RKO (cell line): Measurements from ENCODE around the gene TMED4.
A peak's percentile ranks its signal among the peaks of the same experiment; 100 is the strongest.

Source experiments
- DNase-seq: peaks from one replicate; pipeline ENCODE4 v3.0.0-alpha.2; 2016; ENCODE audit warnings: low spot score

TMED4 gene

DNA sequence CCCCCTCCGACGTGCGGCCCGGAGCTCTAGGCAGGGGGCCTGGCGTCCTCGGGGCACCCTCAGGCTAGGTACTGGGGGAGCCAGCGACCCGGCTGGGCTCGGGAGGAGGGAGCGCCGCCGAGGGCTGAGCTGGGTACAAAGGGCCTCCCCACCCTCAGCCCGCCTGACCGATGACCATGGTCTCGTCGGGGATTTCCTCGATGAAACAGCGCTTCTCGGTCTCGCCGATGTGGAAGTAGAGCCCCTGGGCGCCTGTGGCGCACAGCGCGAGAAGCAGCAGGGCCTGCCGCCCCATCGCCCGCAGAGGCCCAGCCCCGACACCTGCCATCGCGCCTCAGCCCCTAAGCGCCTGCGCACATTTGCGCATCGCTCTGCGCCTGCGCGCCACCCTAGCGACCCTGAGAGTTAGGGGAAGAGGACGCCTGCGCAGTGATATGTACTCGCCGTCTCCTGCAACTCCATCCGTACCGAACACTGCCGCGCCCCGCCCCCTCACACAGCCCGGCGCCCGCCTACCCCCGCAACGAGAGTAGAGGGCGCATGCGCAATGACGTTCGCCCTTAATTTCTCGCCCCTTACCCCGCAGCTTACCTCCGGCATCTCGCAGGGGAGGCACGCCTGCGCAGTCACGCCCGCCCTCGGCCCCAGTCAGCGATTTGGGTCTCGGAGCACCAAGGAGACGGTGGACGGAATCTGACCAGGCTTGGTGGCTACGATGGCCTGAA lies at the start of gene TMED4:
TMED4 (minus strand) TSS at position 353 of the 725 bp plus-strand sequence; CDS start at position 328, 25 bp downstream.
- DNase-seq: peak; percentile 99

- no peak for DNase-seq
Observed at GRCh38 chr7:44631458-44632115, 49.6 kb upstream of the TMED4 start.

DNA sequence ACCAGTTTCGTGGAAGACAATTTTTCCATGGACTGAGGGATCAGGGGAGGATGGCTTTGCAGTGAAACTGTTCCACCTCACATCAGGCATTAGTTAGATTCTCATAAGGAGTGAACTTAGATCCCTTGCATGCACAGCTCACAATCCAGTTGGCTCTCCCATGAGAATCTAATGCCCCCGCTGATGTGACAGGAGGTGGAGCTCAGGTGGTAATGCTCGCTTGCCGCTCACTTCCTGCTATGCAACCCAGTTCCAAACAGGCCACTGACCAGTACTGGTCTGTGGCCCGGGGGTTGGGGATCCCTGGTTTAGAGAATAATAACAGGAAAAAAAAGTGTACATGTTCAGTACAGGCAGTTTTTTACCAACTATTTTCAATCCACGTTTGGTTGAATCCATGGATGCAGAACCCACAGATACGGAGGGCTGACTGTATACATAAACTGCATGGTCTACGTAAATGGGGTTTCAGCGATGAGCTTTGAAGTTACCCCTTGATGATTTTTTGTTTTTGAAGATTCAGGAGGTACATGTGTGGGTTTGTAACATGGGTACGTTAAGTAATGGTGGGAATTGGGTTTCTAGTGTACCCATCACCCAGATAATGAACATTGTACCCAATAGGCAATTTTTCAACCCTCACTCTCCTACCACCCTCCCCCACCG lies 48.9 kb upstream of the TMED4 start:
- no peak for DNase-seq

DNA sequence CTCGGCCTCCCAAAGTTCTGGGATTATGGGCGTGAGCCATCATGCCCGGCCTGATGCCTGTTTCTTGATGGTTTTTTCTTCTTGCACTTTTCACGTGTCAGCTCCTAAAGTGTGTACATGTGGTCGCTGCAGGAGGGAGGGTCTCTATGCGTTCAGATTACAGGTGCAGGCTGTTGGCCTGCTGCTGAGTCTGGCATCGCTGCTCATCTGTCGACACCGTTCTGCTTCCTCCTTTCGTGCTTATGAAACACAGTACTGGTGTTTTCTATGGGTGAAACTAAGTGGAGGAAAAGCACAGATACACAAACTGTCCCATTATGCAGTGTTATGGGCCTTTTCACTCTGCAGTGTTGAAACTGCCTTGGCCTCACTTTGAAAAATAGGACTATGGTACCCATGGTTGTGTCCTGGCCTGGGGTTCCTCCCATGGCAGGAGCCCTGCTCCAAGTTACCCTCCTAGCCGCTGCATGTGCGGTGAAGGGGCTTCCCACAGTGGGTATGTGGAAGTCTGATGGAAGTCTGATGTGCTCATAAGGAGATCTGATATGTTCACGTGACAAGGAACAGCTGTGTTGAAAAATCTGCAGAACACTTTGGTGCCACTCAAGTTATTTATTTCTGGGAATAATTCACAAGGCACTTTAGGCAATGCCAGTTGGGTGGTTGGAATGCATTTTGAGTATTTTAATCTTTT lies 47.9 kb upstream of the TMED4 start:
- no peak for DNase-seq

- DNase-seq: no peak
Observed at GRCh38 chr7:44626620-44627019, 44.6 kb upstream of the TMED4 start.

GRCh38 chr7:44625526-44626471 lies 43.8 kb upstream of the TMED4 start:
- DNase-seq: no peak

DNA sequence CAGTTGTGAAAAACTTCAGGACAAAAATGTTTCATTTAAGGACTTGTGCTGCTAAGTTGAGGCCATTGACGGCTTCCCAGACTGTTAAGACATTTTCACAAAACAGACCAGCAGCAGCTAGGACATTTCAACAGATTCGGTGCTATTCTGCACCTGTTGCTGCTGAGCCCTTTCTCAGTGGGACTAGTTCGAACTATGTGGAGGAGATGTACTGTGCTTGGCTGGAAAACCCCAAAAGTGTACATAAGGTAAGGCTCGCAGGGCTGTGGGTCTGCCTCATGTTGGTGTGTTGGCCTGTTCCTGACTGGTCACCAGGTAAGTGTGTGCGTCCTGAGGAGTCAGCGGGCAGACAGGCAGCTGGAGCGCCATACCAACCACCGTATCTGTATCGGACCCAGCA lies 42.3 kb upstream of the TMED4 start:
- no peak for DNase-seq

- no peak for DNase-seq
Observed at GRCh38 chr7:44622342-44623151, 40.5 kb upstream of the TMED4 start.

DNA sequence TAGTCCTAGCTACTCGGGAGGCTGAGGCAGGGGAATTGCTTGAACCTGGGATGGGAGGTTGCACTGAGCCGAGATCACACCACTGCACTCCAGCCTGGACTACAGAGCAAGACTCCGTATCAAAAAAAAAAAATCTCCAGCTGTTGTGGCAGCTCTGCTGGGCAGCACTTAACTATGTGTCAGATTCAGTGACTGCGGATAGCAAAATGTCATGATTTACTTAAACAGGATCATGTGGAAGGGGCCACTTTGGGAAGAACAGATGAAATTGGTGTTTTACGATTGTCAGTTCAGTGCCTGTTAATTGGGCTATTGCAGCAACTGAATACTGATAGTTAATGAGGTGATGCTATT lies 39.7 kb upstream of the TMED4 start:
- no peak for DNase-seq

GRCh38 chr7:44621034-44621749 lies 39.2 kb upstream of the TMED4 start:
- DNase-seq: no peak

DNA sequence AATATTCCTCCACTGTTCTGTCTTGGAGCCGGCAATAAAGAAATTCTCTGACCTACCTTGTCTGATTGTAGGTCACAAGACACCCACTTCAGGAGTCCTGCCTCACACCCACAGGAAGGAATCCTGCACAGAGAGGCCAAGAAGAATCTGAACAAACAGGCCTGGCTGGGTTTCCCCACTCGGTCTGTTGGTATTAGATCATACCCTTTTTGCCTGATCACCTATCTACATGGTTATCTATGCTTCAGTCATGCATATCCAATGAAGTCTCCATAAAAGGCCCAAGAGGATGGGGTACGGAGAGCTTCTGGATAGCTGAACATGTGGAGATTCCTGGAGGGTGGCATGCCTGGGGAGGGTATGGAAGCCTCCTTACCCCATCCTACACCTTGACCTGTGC lies 36.7 kb upstream of the TMED4 start:
- DNase-seq: no peak

- no peak for DNase-seq
Observed at GRCh38 chr7:44618045-44618444, 36.0 kb upstream of the TMED4 start.

DNA sequence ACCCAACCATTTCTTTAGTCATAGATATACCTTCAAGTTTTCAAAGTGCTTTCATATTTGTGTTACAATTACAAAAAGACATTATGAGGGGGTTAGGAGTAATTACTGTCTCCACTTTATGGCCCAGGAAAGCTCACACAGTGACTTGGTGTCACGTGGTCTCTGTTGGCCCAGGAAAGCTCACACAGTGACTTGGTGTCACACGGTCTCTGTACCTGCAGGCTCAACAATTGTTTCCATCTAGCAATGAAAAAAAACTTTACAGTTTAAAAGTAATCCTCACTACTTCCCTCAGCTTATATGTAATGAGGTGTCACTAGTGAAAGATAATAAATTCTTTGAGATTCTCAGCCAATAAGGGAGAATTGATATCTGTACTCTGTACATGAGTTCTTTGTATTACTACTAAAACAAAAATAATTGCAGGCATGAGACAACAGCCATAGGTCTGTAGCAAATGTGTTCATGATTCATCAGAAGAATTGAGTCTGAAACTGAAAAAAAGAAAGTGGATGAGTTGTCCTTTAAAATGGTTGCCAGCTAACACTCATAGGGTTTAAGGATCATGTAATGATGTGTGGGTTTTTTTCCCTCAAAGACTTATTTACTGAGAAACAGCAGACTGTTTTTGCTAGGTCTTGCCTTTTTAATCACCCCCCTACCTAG lies 35.3 kb upstream of the TMED4 start:
- DNase-seq: peak; percentile 48

DNA sequence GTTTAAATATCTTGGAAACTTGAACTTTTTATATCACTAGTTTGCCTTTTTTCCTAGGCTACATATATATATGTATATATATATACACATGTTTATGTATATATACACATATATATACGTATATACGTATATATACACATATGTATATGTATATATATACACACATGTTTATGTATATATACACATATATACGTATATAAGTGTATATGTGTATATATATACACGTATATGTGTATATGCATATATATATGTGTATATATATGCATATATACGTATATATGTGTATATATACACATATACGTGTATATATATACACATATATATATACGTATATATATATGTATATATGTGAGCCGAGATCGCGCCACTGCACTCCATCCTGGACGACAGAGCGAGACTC lies 34.5 kb upstream of the TMED4 start:
- DNase-seq: no peak

GRCh38 chr7:44615793-44616192 lies 33.8 kb upstream of the TMED4 start:
- DNase-seq: no peak

- no peak for DNase-seq
Observed at GRCh38 chr7:44615149-44615611, 33.1 kb upstream of the TMED4 start.

DNA sequence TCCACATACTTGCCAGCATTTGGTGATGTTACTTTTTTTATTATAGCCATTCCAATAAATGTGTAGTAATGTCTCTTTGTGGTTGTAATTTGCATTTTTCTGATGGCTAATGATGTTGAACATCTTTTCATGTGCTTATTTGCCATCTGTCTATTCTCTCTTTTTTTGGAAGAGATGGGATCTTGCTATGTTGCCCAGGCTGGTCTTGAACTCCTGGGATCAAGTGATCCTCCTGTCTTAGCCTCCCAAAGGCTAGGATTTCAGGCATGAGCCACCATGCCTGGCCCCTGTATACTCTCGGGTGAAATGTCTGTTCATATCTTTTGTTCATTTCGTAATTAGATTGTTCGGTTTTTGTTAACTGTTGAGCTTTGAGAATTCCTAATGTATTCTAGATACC lies 27.8 kb upstream of the TMED4 start:
- no peak for DNase-seq

DNA sequence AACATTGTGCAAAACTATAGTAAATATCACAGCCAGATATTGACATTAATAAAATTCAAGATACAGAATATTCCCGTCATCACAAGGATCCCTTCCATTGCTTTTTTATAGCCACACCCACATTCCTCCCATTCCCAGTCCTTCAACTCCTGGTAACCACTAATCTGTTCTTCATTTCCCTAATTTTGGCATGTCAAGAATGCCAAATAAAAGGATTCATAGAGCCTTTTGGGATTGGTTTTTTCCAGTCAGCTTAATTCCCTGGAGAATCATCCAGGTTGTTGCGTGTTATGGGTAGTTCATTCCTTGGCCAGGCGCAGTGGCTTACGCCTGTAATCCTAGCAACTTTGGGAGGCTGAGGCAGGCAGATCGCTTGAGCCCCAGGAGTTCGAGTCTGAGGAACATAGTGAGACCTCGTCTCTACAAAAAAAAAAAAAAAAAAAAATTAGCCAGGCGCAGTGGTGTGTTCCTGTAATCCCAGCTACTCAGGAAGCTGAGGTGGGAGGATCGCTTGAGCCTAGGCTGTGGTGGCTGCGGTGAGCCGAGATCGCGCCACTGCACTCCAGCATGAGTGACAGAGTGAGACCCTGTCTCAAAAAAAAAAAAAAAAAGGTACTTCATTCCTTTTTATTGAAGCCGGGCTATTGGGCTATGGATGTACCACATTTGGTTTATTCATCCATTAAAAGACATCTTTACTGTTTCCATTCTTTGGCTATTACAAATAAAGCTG lies 27.1 kb upstream of the TMED4 start:
- no peak for DNase-seq
